Measurements from ENCODE around the gene CELSR1.

The CELSR1 gene

DNA sequence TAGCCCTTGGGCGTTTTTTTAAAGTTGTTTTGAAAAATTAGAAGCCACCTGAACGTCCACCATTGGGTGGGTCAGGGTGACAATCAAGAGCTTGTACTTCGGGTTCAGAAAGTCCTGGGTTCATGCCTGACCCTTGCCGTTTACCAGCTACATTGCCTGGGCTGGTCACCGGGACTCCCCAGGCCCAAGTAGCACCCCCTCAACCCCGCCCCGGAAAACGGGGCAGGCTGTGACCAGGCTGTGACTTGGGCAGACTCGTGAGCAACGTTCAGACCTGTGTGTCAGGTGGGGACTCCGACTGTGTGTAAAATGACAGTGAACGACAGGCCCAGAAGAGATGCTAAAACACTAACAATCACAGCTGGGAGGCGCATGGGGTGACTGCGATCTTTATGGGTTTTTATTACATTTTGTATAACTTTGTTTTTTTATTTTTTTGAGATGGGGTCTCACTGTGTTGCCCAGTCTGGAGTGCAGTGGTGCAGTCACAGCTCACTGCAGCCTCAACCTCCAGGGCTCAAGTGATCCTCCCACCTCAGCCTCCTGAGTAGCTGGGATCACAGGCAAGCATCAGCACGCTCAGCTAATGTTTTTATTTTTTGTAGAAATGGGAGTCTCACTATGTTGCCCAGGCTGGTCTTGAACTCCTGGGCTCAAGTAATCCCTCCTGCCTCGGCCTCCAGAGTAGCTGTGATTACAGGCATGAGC, 145.1 kb downstream of the CELSR1 start:
- no peak overlapping the region for H2BK120ac ChIP-seq (ENCODE audit: low read depth, low read length)
- H4K91ac ChIP-seq (ENCODE audit: low read depth, low read length, poor library complexity), result no peak overlapping the region
- no peaks in the 10 kb centered on the region for H3K27me3 ChIP-seq (ENCODE audit: control insufficient read depth in 3 of 3, insufficient read depth in 3 of 3, low read depth in 1 of 3, low read length in 3 of 3)
- WGBS, 2 donors (ENCODE audit: extremely low coverage in 2 of 2, insufficient read length in 2 of 2, insufficient replicate concordance in 1 of 2), result no CpG with 5 or more reads among the region's 16 CpGs
- no peak overlapping the region for H3K9ac ChIP-seq (ENCODE audit: low read depth, low read length, poor library complexity)
- no peak overlapping the region for H4K8ac ChIP-seq (ENCODE audit: low read depth, low read length)
- no peak overlapping the region for H2AK5ac ChIP-seq (ENCODE audit: low read depth, low read length)
- no peak overlapping the region for H3K4me3 ChIP-seq (ENCODE audit: low read length in 2 of 2)
- H3K14ac ChIP-seq (ENCODE audit: low read length), result no peak overlapping the region
- no peak overlapping the region for H2BK5ac ChIP-seq (ENCODE audit: low read length)
- no peak overlapping the region for H2AFZ ChIP-seq (ENCODE audit: low read length)
- no peaks in the 10 kb centered on the region for H3K4me1 ChIP-seq (ENCODE audit: control insufficient read depth in 2 of 2, insufficient read depth in 1 of 2, low read depth in 1 of 2, low read length in 2 of 2)
- H3K79me1 ChIP-seq (ENCODE audit: low read depth, low read length), result no peaks in the 10 kb centered on the region
- H3K23ac ChIP-seq (ENCODE audit: low read depth, low read length, poor library complexity), result no peak overlapping the region
- no peak overlapping the region for H3K4ac ChIP-seq (ENCODE audit: low read length)
- no peak overlapping the region for H3K27ac ChIP-seq (replicated peaks; ENCODE audit: low read length)
- H3K9me3 ChIP-seq (replicated peaks in 1 of 2; ENCODE audit: control insufficient read depth in 2 of 2, insufficient read depth in 1 of 2, low read depth in 1 of 2, low read length in 2 of 2), result peaks cover 0 to 2% of the 10 kb centered on the region in 2 donors
- H2BK12ac ChIP-seq (ENCODE audit: low read length), result no peak overlapping the region
- peaks cover 2 to 35% of the 10 kb centered on the region in 2 donors for H3K36me3 ChIP-seq (replicated peaks in 1 of 2; ENCODE audit: control insufficient read depth in 2 of 2, insufficient read depth in 2 of 2, low read length in 2 of 2)
- H3K18ac ChIP-seq (ENCODE audit: low read length), result no peak overlapping the region
- no peak overlapping the region for H2BK15ac ChIP-seq (ENCODE audit: low read length)
- DNase-seq (ENCODE audit: low spot score), result no peak
- H3K4me2 ChIP-seq (ENCODE audit: insufficient read depth, low read length, poor library complexity, severe bottlenecking), result no peak overlapping the region

DNA sequence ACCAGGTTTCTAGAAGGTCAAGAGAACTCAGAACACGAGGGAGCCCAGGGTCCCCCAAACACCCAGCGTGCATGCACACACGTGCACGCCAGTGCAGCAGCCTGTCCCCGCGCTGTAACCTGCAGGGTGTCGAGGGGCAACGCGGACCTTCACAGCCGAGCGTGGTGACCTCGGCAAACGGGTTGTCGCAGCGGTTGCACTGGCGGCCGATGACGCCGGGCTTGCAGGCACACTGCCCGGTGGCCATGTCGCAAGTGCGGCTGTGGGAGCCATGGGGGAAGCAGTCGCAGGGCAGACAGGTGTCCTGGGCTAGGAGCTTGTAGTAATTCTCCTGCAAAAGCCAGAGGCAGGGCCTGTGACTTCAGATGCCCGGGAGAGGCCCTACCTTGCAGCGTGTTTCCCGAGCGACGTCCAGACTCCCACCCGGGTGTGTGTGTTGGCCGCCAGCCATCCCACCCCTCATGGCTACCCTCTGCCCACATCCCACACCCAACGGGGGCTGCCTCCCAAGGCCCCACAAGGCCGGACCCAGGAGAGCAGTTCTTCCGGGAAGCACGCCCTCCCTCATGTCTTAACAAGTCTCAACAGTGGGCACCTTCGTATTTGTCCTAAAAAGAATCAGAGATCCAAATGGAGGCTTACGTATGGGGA, 145.8 kb downstream of the CELSR1 start:
- no peak overlapping the region for H2BK120ac ChIP-seq (ENCODE audit: low read depth, low read length)
- H3K14ac ChIP-seq (ENCODE audit: low read length), result peak overlapping the region; percentile 76
- no peaks in the 10 kb centered on the region for H3K27me3 ChIP-seq (ENCODE audit: control insufficient read depth in 3 of 3, insufficient read depth in 3 of 3, low read depth in 1 of 3, low read length in 3 of 3)
- H2AFZ ChIP-seq (ENCODE audit: low read length), result no peak overlapping the region
- H2BK5ac ChIP-seq (ENCODE audit: low read length), result no peak overlapping the region
- peaks cover 0 to 2% of the 10 kb centered on the region in 2 donors for H3K9me3 ChIP-seq (replicated peaks in 1 of 2; ENCODE audit: control insufficient read depth in 2 of 2, insufficient read depth in 1 of 2, low read depth in 1 of 2, low read length in 2 of 2)
- WGBS, 2 donors (ENCODE audit: extremely low coverage in 2 of 2, insufficient read length in 2 of 2, insufficient replicate concordance in 1 of 2), result no CpG with 5 or more reads among the region's 36 CpGs
- no peaks in the 10 kb centered on the region for H3K79me1 ChIP-seq (ENCODE audit: low read depth, low read length)
- H3K4me2 ChIP-seq (ENCODE audit: insufficient read depth, low read length, poor library complexity, severe bottlenecking), result no peak overlapping the region
- peak overlapping the region; percentile 32 for H3K9ac ChIP-seq (ENCODE audit: low read depth, low read length, poor library complexity)
- no peak overlapping the region for H3K4ac ChIP-seq (ENCODE audit: low read length)
- DNase-seq (ENCODE audit: low spot score), result no peak
- no peak overlapping the region for H2BK12ac ChIP-seq (ENCODE audit: low read length)
- H3K4me1 ChIP-seq (ENCODE audit: control insufficient read depth in 2 of 2, insufficient read depth in 1 of 2, low read depth in 1 of 2, low read length in 2 of 2), result no peaks in the 10 kb centered on the region
- H3K23ac ChIP-seq (ENCODE audit: low read depth, low read length, poor library complexity), result peak overlapping the region; percentile 94
- no peak overlapping the region for H3K4me3 ChIP-seq (ENCODE audit: low read length in 2 of 2)
- H2BK15ac ChIP-seq (ENCODE audit: low read length), result no peak overlapping the region
- H2AK5ac ChIP-seq (ENCODE audit: low read depth, low read length), result peak overlapping the region; percentile 90
- no peak overlapping the region for H4K91ac ChIP-seq (ENCODE audit: low read depth, low read length, poor library complexity)
- peak overlapping the region; percentile 67 for H3K18ac ChIP-seq (ENCODE audit: low read length)
- H3K27ac ChIP-seq (replicated peaks; ENCODE audit: low read length), result no peak overlapping the region
- H3K36me3 ChIP-seq (replicated peaks in 1 of 2; ENCODE audit: control insufficient read depth in 2 of 2, insufficient read depth in 2 of 2, low read length in 2 of 2), result peaks cover 2 to 35% of the 10 kb centered on the region in 2 donors
- no peak overlapping the region for H4K8ac ChIP-seq (ENCODE audit: low read depth, low read length)

DNA sequence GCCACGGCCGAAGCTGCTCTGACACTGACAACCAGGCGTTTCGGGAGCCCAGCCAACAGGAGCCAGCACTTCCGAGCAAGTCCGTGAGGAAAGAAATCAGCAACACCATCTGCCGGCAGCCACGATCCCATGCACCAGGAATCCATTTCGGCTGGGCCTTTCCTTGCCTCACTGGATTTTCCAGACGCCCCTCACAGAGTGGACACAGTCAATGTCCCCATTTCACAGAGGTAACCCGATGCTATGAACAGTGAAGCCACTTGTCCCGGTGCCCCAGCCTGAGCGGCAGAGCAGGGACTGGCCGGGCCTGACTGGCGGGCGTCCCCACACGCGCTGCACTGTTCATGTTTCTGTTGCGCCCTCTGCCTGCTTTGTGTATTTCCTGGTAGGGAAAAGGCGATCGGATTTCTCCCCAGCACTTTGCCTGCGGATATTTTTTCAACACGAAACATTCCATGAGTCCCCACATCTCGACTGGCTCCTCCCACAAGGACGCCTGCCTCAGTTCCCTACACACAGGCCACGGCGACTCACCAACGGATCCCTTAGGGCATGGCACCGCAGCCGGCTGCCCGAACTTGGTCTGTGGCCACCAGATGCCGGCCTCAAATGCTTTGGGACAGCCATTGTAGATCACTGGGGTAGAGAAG, 146.6 kb downstream of the CELSR1 start:
- Histone ChIP-seq H3K9me3 (replicated peaks in 1 of 2; ENCODE audit: control insufficient read depth in 2 of 2, insufficient read depth in 1 of 2, low read depth in 1 of 2, low read length in 2 of 2) (peaks cover 0 to 2% of the 10 kb centered on the region in 2 donors), H2AK5ac (ENCODE audit: low read depth, low read length) (peak overlapping the region; percentile 90), H4K8ac (ENCODE audit: low read depth, low read length) (no peak overlapping the region), H4K91ac (ENCODE audit: low read depth, low read length, poor library complexity) (no peak overlapping the region), H3K36me3 (replicated peaks in 1 of 2; ENCODE audit: control insufficient read depth in 2 of 2, insufficient read depth in 2 of 2, low read length in 2 of 2) (peaks cover 2 to 34% of the 10 kb centered on the region in 2 donors), H3K27ac (replicated peaks; ENCODE audit: low read length) (no peak overlapping the region), H3K23ac (ENCODE audit: low read depth, low read length, poor library complexity) (peak overlapping the region; percentile 18), H3K27me3 (ENCODE audit: control insufficient read depth in 3 of 3, insufficient read depth in 3 of 3, low read depth in 1 of 3, low read length in 3 of 3) (no peaks in the 10 kb centered on the region), H3K18ac (ENCODE audit: low read length) (peak overlapping the region; percentile 84), H3K4me2 (ENCODE audit: insufficient read depth, low read length, poor library complexity, severe bottlenecking) (no peak overlapping the region), H3K9ac (ENCODE audit: low read depth, low read length, poor library complexity) (peak overlapping the region; percentile 4), H3K79me1 (ENCODE audit: low read depth, low read length) (no peaks in the 10 kb centered on the region), H2BK120ac (ENCODE audit: low read depth, low read length) (peak overlapping the region; percentile 55), H3K4ac (ENCODE audit: low read length) (peak overlapping the region; percentile 41), H3K14ac (ENCODE audit: low read length) (peak overlapping the region; percentile 76), H3K4me1 (ENCODE audit: control insufficient read depth in 2 of 2, insufficient read depth in 1 of 2, low read depth in 1 of 2, low read length in 2 of 2) (no peaks in the 10 kb centered on the region), H2BK15ac (ENCODE audit: low read length) (no peak overlapping the region), H2AFZ (ENCODE audit: low read length) (no peak overlapping the region), H3K4me3 (ENCODE audit: low read length in 2 of 2) (no peak overlapping the region), H2BK5ac (ENCODE audit: low read length) (peak overlapping the region; percentile 11), H2BK12ac (ENCODE audit: low read length) (peak overlapping the region; percentile 34)
- no peak for DNase-seq (ENCODE audit: low spot score)
- no CpG with 5 or more reads among the region's 32 CpGs for WGBS, 2 donors (ENCODE audit: extremely low coverage in 2 of 2, insufficient read length in 2 of 2, insufficient replicate concordance in 1 of 2)

DNA sequence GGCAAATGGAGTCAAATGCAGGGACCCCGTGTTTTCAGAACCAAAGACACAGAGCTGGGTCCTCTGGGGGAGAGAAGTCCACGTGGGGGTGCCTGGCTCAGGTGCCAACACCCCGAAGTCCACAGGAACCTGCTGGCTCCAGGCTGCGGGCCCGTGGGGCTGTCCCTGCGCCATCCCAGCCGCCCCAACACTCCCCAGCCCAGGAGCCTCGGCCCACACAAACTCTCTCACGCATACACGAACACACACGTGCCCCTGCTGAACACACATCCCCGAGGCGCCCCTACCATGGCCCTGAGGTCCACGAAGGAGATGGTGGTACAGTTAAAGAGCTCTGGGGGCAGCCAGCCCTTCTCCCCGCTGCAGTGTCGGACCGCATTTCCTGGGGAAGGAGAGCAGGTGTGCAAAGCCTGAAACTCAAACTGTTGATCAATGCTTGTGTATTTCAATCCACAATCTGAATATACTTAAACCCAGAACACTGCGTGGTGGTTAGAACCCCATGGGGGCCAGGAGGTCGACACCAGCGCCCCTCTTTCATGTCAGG, 147.2 kb downstream of the CELSR1 start:
- Histone ChIP-seq H2AFZ (ENCODE audit: low read length) (no peak overlapping the region), H3K27ac (replicated peaks; ENCODE audit: low read length) (no peak overlapping the region), H3K4ac (ENCODE audit: low read length) (no peak overlapping the region), H3K9me3 (replicated peaks in 1 of 2; ENCODE audit: control insufficient read depth in 2 of 2, insufficient read depth in 1 of 2, low read depth in 1 of 2, low read length in 2 of 2) (peaks cover 0 to 2% of the 10 kb centered on the region in 2 donors), H3K18ac (ENCODE audit: low read length) (peak overlapping the region; percentile 36), H3K14ac (ENCODE audit: low read length) (peak overlapping the region; percentile 71), H3K4me1 (ENCODE audit: control insufficient read depth in 2 of 2, insufficient read depth in 1 of 2, low read depth in 1 of 2, low read length in 2 of 2) (no peaks in the 10 kb centered on the region), H3K36me3 (replicated peaks in 1 of 2; ENCODE audit: control insufficient read depth in 2 of 2, insufficient read depth in 2 of 2, low read length in 2 of 2) (peaks cover 2 to 31% of the 10 kb centered on the region in 2 donors), H4K91ac (ENCODE audit: low read depth, low read length, poor library complexity) (no peak overlapping the region), H3K4me3 (ENCODE audit: low read length in 2 of 2) (no peak overlapping the region), H2AK5ac (ENCODE audit: low read depth, low read length) (peak overlapping the region; percentile 77), H2BK12ac (ENCODE audit: low read length) (peak overlapping the region; percentile 22), H3K79me1 (ENCODE audit: low read depth, low read length) (no peaks in the 10 kb centered on the region), H3K27me3 (ENCODE audit: control insufficient read depth in 3 of 3, insufficient read depth in 3 of 3, low read depth in 1 of 3, low read length in 3 of 3) (no peaks in the 10 kb centered on the region), H3K4me2 (ENCODE audit: insufficient read depth, low read length, poor library complexity, severe bottlenecking) (no peak overlapping the region), H2BK15ac (ENCODE audit: low read length) (no peak overlapping the region), H3K23ac (ENCODE audit: low read depth, low read length, poor library complexity) (peak overlapping the region; percentile 18), H2BK5ac (ENCODE audit: low read length) (peak overlapping the region; percentile 11), H2BK120ac (ENCODE audit: low read depth, low read length) (no peak overlapping the region), H4K8ac (ENCODE audit: low read depth, low read length) (no peak overlapping the region), H3K9ac (ENCODE audit: low read depth, low read length, poor library complexity) (no peak overlapping the region)
- WGBS, 2 donors (ENCODE audit: extremely low coverage in 2 of 2, insufficient read length in 2 of 2, insufficient replicate concordance in 1 of 2), result no CpG with 5 or more reads among the region's 20 CpGs
- DNase-seq (ENCODE audit: low spot score), result no peak

All from neuronal stem cell (in vitro differentiated cells).